Measurements from ENCODE around the gene SELENON.

The SELENON gene

DNA sequence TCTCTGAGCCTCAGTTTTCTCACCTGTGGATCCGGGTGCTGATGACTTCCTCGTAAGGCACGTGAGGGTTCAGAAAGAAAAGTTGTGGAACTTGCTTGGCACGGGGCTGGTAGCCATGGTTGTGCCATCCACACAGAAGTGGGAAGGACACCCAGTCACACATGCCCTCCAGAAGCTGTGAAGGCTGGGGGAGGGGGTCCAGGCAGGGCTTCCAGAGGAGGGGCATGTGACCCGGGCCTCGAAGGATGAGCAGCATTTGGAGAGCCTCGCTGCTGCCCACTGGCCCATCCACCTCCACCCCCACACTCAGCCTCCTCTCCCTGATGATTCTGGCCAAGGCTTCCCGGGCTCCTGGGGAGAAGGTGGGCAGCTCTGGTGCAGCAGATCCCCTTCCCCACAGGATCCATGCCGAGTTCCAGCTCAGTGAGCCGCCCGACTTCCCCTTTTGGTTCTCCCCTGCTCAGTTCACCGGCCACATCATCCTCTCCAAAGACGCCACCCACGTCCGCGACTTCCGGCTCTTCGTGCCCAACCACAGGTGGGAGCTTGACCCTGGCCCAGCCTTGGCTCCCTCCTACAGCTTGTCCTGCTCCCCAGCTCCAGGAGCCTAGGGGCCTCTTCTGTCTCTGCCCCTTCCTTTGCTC is 9.4 kb downstream of the SELENON start:
- DNase-seq (ENCODE audit: low spot score): no peak

DNA sequence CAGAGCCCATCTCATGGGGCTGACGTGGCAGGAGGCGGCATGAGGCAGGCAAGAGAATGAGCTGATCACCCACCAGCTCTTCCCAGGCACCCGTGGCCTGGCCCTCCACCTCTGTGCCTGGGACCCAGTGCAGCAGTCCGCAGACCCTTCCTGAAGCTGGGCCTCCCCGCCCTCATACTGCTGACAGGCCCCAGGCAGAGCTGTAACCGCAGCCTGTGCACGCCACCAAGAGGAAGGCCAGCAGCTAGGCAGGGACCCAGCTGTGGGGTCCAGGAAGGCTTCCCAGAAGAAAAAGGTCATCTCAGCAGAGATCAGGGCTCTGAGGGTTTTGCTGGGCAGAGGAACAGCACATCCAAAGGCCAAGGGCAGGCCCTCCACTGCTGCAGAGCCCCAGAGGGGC is 9.9 kb downstream of the SELENON start:
- no peak for DNase-seq (ENCODE audit: low spot score)

- DNase-seq (ENCODE audit: low spot score): no peak
Observed at GRCh38 chr1:25810341-25811299, 10.6 kb downstream of the SELENON start.

GRCh38 chr1:25811384-25812082 is 11.5 kb downstream of the SELENON start:
- no peak for DNase-seq (ENCODE audit: low spot score)

- no peak for DNase-seq (ENCODE audit: low spot score)
Observed at GRCh38 chr1:25813071-25813733, 13.2 kb downstream of the SELENON start.

DNA sequence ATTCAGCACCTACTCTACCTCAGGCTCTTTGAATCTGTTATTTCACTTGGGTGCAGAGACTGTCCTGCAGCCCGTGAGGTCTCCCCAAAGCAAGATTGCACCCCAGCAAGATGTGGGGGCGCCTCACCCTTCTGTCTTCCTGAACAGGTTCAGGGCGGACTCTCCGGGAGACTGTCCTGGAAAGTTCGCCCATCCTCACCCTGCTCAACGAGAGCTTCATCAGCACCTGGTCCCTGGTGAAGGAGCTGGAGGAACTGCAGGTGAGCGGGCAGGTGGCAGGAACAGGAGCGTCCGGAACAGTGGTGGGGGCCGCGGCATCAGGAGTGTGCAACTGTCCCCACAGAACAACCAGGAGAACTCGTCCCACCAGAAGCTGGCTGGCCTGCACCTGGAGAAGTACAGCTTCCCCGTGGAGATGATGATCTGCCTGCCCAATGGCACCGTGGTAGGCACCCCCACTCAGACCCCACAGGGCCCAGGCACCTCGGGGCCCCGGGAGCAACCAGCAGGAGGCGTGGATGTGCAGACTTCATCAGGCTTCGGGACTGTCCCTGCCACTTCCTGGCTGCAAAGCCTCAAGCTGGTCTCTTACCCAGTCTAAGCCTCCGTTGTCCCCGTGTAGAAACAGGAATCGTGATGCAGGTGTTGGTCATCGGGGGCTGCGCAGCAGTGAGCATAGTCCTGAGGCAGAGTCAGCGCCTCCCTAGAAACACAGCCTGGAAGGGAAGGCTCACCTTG is 13.9 kb downstream of the SELENON start:
- no peak for DNase-seq (ENCODE audit: low spot score)

GRCh38 chr1:25814549-25815087 is 14.6 kb downstream of the SELENON start:
- DNase-seq (ENCODE audit: low spot score): no peak

DNA sequence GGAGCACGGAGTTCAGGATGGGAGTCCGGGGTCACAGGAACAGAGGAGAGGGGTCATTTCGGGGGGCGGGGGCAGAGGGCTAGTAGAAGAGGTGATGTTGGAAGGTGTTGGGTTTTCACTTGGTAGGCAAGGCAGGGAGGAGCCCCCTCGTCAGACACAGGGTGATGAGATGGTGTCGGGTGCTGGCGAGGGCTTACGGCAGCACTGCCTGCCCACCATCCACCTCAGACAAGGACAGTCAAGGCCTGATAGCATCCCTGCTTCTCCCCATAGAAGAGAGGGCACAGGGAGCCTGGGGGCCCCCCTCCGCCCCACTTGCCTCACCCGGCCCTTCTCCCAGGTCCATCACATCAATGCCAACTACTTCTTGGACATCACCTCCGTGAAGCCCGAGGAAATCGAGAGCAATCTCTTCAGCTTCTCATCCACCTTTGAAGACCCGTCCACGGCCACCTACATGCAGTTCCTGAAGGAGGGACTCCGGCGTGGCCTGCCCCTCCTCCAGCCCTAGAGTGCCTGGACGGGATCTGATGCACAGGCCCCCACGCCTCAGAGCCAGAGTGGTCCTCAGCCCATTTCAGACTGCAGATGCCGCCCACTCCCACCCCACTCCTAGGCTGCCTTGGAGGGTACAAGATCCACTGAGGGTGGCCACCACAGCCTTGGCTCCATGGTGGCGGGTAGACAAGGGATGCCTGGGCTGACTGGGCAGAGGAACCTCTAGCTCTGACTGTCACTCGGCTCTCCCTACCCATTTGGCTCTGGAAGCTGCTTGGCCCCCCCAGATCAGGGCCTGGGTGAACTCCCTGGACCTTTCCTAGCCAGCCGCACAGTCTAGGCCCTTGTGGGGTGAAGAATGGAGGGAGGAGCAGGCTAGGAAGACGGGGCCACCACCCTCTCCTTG is 15.5 kb downstream of the SELENON start:
- no peak for DNase-seq (ENCODE audit: low spot score)

DNA sequence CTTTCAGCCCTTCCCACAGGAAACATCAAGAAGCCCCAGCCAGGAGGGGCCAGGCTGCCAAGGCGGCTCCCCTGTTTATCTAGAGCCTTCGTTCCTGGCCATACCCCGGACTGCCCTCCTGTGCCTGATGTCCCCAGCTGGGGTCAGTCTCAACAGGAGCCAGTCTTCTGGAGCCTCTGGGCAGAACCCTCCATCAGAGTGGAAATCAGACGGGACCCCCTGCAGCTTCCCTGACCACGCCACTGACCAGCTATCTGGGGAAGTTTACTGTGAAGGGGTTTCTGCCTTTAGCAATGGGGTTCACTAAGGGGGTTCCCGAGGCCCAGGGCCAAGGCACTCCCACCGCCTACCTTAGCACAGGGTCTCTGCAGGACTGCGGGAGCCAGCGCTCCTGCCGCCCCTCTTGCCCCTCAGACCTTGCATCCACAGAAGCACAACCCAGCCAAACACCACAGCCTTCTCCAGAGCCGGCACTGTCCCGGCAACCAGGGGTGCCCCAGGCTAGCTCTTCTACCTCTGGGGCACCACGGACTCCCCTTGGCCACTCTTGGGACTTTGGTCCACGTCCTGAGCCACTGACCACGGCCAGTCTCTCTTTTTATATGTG is 16.2 kb downstream of the SELENON start:
- no peak for DNase-seq (ENCODE audit: low spot score)

DNA sequence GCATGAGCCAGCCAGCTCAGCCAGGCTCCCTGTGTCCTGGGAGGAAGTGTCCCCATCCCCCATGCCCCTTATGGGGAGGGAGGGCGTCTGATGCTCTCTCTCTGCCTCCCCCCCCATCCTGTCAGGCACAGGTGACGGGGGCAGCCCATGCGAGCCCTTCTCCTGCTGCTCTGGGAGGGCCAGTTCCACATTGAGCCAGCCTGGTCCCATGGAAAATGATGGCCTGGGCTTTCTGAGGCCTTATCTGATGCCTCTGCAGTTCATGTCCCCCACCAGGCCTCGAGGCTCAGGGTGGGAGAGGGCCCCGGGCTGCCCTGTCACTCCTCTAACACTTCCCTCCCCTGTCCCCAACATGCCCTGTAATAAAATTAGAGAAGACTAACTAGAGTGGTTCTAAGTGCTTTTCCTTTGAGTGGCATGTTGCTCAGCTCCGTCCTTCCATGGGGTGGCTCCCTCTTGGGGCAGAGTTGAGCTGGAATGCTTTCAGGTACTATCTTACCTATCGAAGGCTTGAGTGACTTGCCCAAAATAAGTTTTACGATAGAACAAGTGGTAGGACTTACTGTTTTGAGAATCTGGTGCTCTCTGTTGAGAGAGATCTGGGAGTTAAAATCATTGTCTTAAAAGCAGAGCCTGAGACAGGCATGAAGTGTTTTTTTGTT is 18.0 kb downstream of the SELENON start:
- DNase-seq (ENCODE audit: low spot score): no peak

DNA sequence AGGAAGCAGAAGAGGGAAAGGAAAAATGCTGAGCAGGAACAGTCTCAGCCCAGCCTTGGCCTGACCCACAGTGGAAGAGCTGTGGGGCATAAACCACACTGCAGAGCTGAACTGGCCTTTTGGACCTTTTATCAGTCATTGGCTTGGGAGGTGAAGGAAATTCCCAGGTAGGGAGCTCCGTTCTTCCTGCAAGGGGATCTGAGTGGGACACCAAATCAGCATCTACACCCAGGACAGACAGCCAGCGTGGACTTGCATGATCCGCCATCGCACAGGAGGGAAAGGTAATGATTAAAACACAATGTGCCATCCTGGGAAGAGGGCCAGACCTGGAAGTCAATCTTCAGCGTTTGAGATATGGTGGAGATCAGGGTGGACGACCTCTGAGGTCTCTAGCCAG is 18.6 kb downstream of the SELENON start:
- no peak for DNase-seq (ENCODE audit: low spot score)

- peak; percentile 68 for DNase-seq (ENCODE audit: low spot score)
Observed at GRCh38 chr1:25819491-25820246, 19.7 kb downstream of the SELENON start, which contains the start of gene MTFR1L. Gene MTFR1L (plus strand): TSS chr1:25819954. CDS start chr1:25823105, 3,151 bp downstream.

DNA sequence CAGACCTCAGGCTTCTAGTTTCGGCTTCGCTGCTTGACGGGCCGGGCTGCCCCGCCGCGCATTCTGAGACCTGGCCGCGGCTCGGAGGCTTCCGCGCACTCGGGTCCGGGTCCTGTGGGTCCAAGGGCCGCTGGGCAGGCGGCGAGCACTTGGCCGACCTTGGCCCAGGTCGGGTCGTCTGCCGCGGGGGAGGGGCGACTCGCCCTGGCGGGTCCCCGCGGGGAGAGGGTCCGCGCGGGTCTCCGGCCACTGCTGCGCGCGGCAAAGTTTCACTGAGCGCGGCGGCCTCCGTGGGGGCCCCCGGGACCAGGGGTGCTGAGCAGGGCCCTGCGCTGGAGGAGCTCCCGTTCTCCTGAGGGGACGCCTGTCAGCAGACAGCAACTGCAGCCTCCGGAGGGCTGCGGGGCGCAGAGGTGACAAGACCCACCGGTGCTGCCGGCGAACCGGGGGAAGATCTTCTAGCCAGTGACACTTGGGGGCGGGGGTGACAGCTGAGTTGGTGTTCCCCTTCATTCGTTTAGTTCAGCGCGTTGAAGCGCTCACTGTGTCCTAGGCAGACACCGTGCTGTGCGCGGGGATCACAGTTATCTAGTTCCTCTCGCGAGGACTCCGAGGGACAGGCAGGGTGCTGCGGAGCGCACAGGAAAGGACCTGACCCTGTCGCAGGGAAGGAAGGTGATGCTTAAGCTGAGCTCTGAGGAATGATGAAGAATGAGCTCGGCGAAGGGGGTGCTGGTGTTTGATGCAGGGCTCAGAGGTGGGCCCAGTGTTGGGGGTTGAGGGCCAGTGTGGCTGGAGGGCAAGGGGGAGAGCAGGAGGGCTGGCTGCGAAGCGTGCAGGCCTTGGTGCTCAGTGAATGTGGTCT is 20.5 kb downstream of the SELENON start:
- DNase-seq (ENCODE audit: low spot score): peak; percentile 63

- no peak for DNase-seq (ENCODE audit: low spot score)
Observed at GRCh38 chr1:25821112-25821476, 21.1 kb downstream of the SELENON start.

DNA sequence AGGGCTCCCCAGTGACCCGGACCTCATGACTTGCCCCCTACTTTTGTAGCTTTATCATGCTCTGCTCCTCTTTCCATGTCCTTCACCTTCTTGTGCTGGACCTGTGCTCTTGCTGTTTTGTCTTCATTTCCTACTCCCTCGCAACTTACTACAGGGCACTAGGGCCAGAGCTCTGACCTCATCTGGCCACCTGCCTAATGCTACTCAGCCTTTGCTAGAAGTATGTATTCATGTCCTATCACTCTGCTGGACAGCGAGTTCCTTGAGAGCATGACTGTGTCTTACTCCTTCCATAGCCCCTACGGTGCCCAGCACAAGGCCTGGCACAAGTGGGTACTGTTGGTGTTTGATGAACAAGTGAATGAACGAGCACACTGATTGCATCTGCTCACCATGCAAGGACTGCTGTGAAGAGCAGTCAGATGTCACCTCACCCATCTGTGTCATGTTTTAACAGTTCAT is 21.7 kb downstream of the SELENON start:
- DNase-seq (ENCODE audit: low spot score): no peak

GRCh38 chr1:25825605-25826004 is 25.6 kb downstream of the SELENON start:
- DNase-seq (ENCODE audit: low spot score): peak; percentile 67

- DNase-seq (ENCODE audit: low spot score): no peak
Observed at GRCh38 chr1:25826571-25826970, 26.6 kb downstream of the SELENON start.

Measured in COLO829 (cell line).